K562 (cell line): ENCODE results near the gene COG2. TPM values are rescaled to one million over a fixed set of nuclear protein-coding genes. Genes with fewer than 3 reads are reported as not detected.

Experiments used
- DMBX1 ChIP-seq: fragments of 250-450 bp; sonication (Bioruptor Pico); IDR thresholded peaks from 2 replicates; pipeline ENCODE4 v1.8.0; 2022; ENCODE audit warnings: inconsistent platforms, mild to moderate bottlenecking, moderate library complexity, borderline replicate concordance
- HLTF ChIP-seq: fragments of 450-650 bp; IDR thresholded peaks from 2 replicates; pipeline ENCODE4 v1.6.1; 2016
- MGA ChIP-seq: fragments of 450-650 bp; IDR thresholded peaks from 2 replicates; pipeline ENCODE4 v1.6.1; 2016; ENCODE audit warnings: mild to moderate bottlenecking, moderate library complexity
- MLLT1 ChIP-seq, 2 experiments: fragments of 450-650 bp; IDR thresholded peaks; 2 replicates each; pipeline ENCODE4 v1.6.1; 2016
- SAFB2 ChIP-seq: fragments of 200-400 bp; formaldehyde crosslinking; IDR thresholded peaks from 2 replicates; pipeline ENCODE4 v1.6.1; 2018; ENCODE audit warnings: borderline replicate concordance, low read length, low read depth, moderate library complexity; ENCODE audit not compliant: severe bottlenecking
- TFAM ChIP-seq: fragments of 250-450 bp; sonication (Bioruptor Pico); conservative IDR thresholded peaks from 2 replicates; pipeline ENCODE4 v1.5.0; 2021; ENCODE audit warnings: mild to moderate bottlenecking, moderate library complexity
- ZNF197 ChIP-seq: fragments of 200-800 bp; sonication (Bioruptor generic); IDR thresholded peaks from 2 replicates; pipeline ENCODE4 v1.6.1; 2016; ENCODE audit warnings: low read depth, missing genetic modification characterization, missing compliant biosample characterization
- ZNF431 ChIP-seq: sonication (generic); formaldehyde crosslinking; IDR thresholded peaks from 2 replicates; pipeline ENCODE4 v1.8.0; 2022; ENCODE audit warnings: mild to moderate bottlenecking, missing genetic modification reagents
- polyA plus RNA-seq, 8 experiments: library from polyadenylated mRNA; depleted of rRNA in 4 of 8; stranded (reverse) in 5 of 8; unstranded in 3 of 8; fragments of >200 nt; fragmentation: Nextera tagmentation in 2 of 8; fragmentation: Illumina TruSeq in 1 of 8; extraction: Ambion mirVana in 2 of 8; extraction: Trizol in 1 of 8; gene quantifications; 2 replicates each; pipeline versions ENCODE4 v1.2.1 to v1.2.3, GENCODE V29; 2011 to 2014; ENCODE audit warnings: inconsistent platforms in 1 of 8, missing spikeins in 1 of 8
- total RNA-seq, 7 experiments: library from RNA; depleted of rRNA in 6 of 7; stranded (reverse); fragments of >200 nt in 6 of 7; fragmentation: Illumina TruSeq in 2 of 7; extraction: Trizol in 2 of 7; gene quantifications; 2 replicates each; pipeline versions ENCODE4 v1.2.1 to v1.2.3, GENCODE V29; 2011 to 2021; ENCODE audit warnings: low replicate concordance in 1 of 7

COG2 gene
- total and polyA plus RNA-seq, 9 of the 15 experiments (the other 6 are each of a cell fraction or from before 2014, with no cell fraction given): 22.0 to 51.7 (median 33.3) TPM

- no peak for TF ChIP-seq DMBX1 (CRISPR knock-in tag)
- TF ChIP-seq MLLT1 (IDR thresholded peaks at IDR 0.05): no peak
- TF ChIP-seq SAFB2: no peak
- TF ChIP-seq ZNF197: no peak
- no peak for TF ChIP-seq TFAM (CRISPR knock-in tag)
- TF ChIP-seq HLTF: no peak
- TF ChIP-seq MGA: no peak
- TF ChIP-seq ZNF431 (CRISPR knock-in tag): no peak
- TF ChIP-seq, all 486 proteins: peak for 0
Observed at GRCh38 chr1:230696218-230696617, 53.9 kb downstream of the COG2 start (continued).
